H9 (cell line): ENCODE data around the gene PPP2R5E. TPM values are rescaled to one million over a fixed set of nuclear protein-coding genes. Genes with fewer than 3 reads are reported as not detected.

Experiments used
- DNase-seq: peaks from one replicate; pipeline ENCODE4 v3.0.0-alpha.2; 2017
- H2AFZ ChIP-seq: one replicate; pipeline ENCODE4 v1.6.1; 2013; ENCODE audit warnings: mild to moderate bottlenecking, low read length, control low read depth, moderate library complexity
- H2AK5ac ChIP-seq: 2 replicates; pipeline ENCODE4 v1.6.1; 2013; ENCODE audit warnings: low read length, control low read depth, mixed read lengths; ENCODE audit not compliant: insufficient read length
- H2BK120ac ChIP-seq: one replicate; pipeline ENCODE4 v1.6.1; 2013; ENCODE audit warnings: low read depth, mild to moderate bottlenecking, low read length, control low read depth, inconsistent platforms; ENCODE audit not compliant: poor library complexity, severe bottlenecking
- H2BK12ac ChIP-seq: 2 replicates; pipeline ENCODE4 v1.6.1; 2013; ENCODE audit warnings: low read length, control low read depth, mixed read lengths, low read depth; ENCODE audit not compliant: insufficient read length
- H2BK15ac ChIP-seq: 2 replicates; pipeline ENCODE4 v1.6.1; 2013; ENCODE audit warnings: low read depth, low read length, control low read depth
- H2BK20ac ChIP-seq: one replicate; pipeline ENCODE4 v1.6.1; 2013; ENCODE audit warnings: low read depth, mild to moderate bottlenecking, low read length, control low read depth, inconsistent platforms; ENCODE audit not compliant: poor library complexity, severe bottlenecking
- H2BK5ac ChIP-seq: 2 replicates; pipeline ENCODE4 v1.6.1; 2013; ENCODE audit warnings: low read length, control low read depth, mixed read lengths; ENCODE audit not compliant: insufficient read length
- H3K14ac ChIP-seq: 2 replicates; pipeline ENCODE4 v1.6.1; 2013; ENCODE audit warnings: low read length, control low read depth; ENCODE audit not compliant: insufficient read depth
- H3K18ac ChIP-seq: 2 replicates; pipeline ENCODE4 v1.6.1; 2013; ENCODE audit warnings: low read depth, mild to moderate bottlenecking, mixed read lengths, low read length, control low read depth; ENCODE audit not compliant: insufficient read length
- H3K23ac ChIP-seq: 2 replicates; pipeline ENCODE4 v1.6.1; 2013; ENCODE audit warnings: low read length, control low read depth, mixed read lengths, low read depth; ENCODE audit not compliant: insufficient read length
- H3K23me2 ChIP-seq: 2 replicates; pipeline ENCODE4 v1.6.1; 2013; ENCODE audit warnings: low read depth, mild to moderate bottlenecking, mixed read lengths, low read length, control low read depth; ENCODE audit not compliant: insufficient read length, poor library complexity, severe bottlenecking
- H3K27ac ChIP-seq: 2 replicates; pipeline ENCODE4 v1.5.1; 2013; ENCODE audit warnings: low read length, control low read depth, mixed read lengths, low read depth; ENCODE audit not compliant: insufficient read length
- H3K27me3 ChIP-seq: 2 replicates; pipeline ENCODE4 v1.6.1; 2013; ENCODE audit warnings: low read length, control low read depth, inconsistent platforms; ENCODE audit not compliant: insufficient read depth
- H3K4ac ChIP-seq: 2 replicates; pipeline ENCODE4 v1.6.1; 2013; ENCODE audit warnings: low read depth, mild to moderate bottlenecking, control low read depth, inconsistent platforms, low read length, moderate library complexity
- H3K4me1 ChIP-seq: 2 replicates; pipeline ENCODE4 v1.6.1; 2013; ENCODE audit warnings: low read length, control low read depth, inconsistent platforms; ENCODE audit not compliant: insufficient read depth
- H3K4me2 ChIP-seq: 2 replicates; pipeline ENCODE4 v1.6.1; 2013; ENCODE audit warnings: low read length, control low read depth, mixed read lengths; ENCODE audit not compliant: insufficient read length, insufficient read depth
- H3K56ac ChIP-seq: 2 replicates; pipeline ENCODE4 v1.6.1; 2013; ENCODE audit warnings: low read depth, mild to moderate bottlenecking, mixed read lengths, low read length, control low read depth; ENCODE audit not compliant: insufficient read length
- H3K79me1 ChIP-seq: 2 replicates; pipeline ENCODE4 v1.6.1; 2013; ENCODE audit warnings: low read depth, mild to moderate bottlenecking, moderate library complexity, low read length, control low read depth, inconsistent platforms; ENCODE audit not compliant: insufficient read depth, poor library complexity, severe bottlenecking
- H3K79me2 ChIP-seq: 2 replicates; pipeline ENCODE4 v1.6.1; 2013; ENCODE audit warnings: low read length, control low read depth, inconsistent platforms; ENCODE audit not compliant: insufficient read depth
- H3K9ac ChIP-seq: 2 replicates; pipeline ENCODE4 v1.6.1; 2013; ENCODE audit warnings: low read length, control low read depth, mixed read lengths; ENCODE audit not compliant: insufficient read length; ENCODE audit errors: extremely low read depth
- H3K9me3 ChIP-seq: one replicate; pipeline ENCODE4 v1.6.1; 2013; ENCODE audit warnings: low read depth, low read length, inconsistent platforms; ENCODE audit not compliant: control insufficient read depth
- H3T11ph ChIP-seq: one replicate; pipeline ENCODE4 v1.6.1; 2013; ENCODE audit warnings: mild to moderate bottlenecking, low read length, control low read depth, inconsistent platforms
- H4K20me1 ChIP-seq: one replicate; pipeline ENCODE4 v1.6.1; 2013; ENCODE audit not compliant: control insufficient read depth, insufficient read length, insufficient read depth
- H4K5ac ChIP-seq: 2 replicates; pipeline ENCODE4 v1.6.1; 2013; ENCODE audit warnings: low read depth, mild to moderate bottlenecking, mixed read lengths, low read length, control low read depth; ENCODE audit not compliant: insufficient read length
- H4K8ac ChIP-seq: replicated peaks from 2 replicates; pipeline ENCODE4 v1.6.1; 2013; ENCODE audit warnings: low read length, control low read depth, mixed read lengths, low read depth; ENCODE audit not compliant: insufficient read length
- H4K91ac ChIP-seq: 2 replicates; pipeline ENCODE4 v1.6.1; 2013; ENCODE audit warnings: low read depth, mild to moderate bottlenecking, moderate library complexity, mixed read lengths, low read length, control low read depth; ENCODE audit not compliant: insufficient read length
- H3K27ac Mint-ChIP-seq, 3 experiments: 2 replicates in 2 of 3; 3 replicates in 1 of 3; pipeline ENCODE4 v1.8.0; 2020 to 2021; ENCODE audit warnings: mixed read lengths in 3 of 3, mild to moderate bottlenecking in 1 of 3, moderate library complexity in 1 of 3
- H3K27me3 Mint-ChIP-seq: 2 replicates; pipeline ENCODE4 v1.8.0; 2021; ENCODE audit warnings: low read depth, mild to moderate bottlenecking, moderate library complexity, mixed read lengths
- H3K36me3 Mint-ChIP-seq, 3 experiments: 2 replicates in 2 of 3; 3 replicates in 1 of 3; pipeline ENCODE4 v1.8.0; 2020 to 2021; ENCODE audit warnings: low read depth in 3 of 3, mixed read lengths in 3 of 3; ENCODE audit not compliant: insufficient read depth in 1 of 3
- H3K4me1 Mint-ChIP-seq, 2 experiments: 2 replicates each; pipeline ENCODE4 v1.8.0; 2020; ENCODE audit warnings: mixed read lengths in 2 of 2
- H3K4me3 Mint-ChIP-seq, 2 experiments: 2 replicates in 1 of 2; 3 replicates in 1 of 2; pipeline ENCODE4 v1.8.0; 2020 to 2021; ENCODE audit warnings: mild to moderate bottlenecking in 2 of 2, mixed read lengths in 2 of 2, moderate library complexity in 1 of 2
- H3K9me3 Mint-ChIP-seq, 2 experiments: 2 replicates in 1 of 2; 3 replicates in 1 of 2; pipeline ENCODE4 v1.8.0; 2020; ENCODE audit warnings: mild to moderate bottlenecking in 2 of 2, mixed read lengths in 2 of 2, moderate library complexity in 1 of 2
- CTCF ChIP-seq: fragments of 200-600 bp; sonication (generic); conservative IDR thresholded peaks from 3 replicates; pipeline ENCODE4 v1.8.0; 2021; ENCODE audit warnings: antibody characterized with exemption, mild to moderate bottlenecking
- WGBS: extraction: QIAGEN DNeasy Blood & Tissue Kit; methylation state at CpG from one replicate; pipeline ENCODE4 v1.1.7; 2013; ENCODE audit warnings: missing lambda C conversion rate, low lambda C conversion rate, mixed read lengths; ENCODE audit not compliant: insufficient read length; ENCODE audit errors: extremely low coverage; 5-methylcytosine and 5-hydroxymethylcytosine counted together
- total RNA-seq: library from RNA; stranded (reverse); gene quantifications from 2 replicates; pipeline ENCODE4 v1.2.1, GENCODE V29; 2021

Gene PPP2R5E
- total RNA-seq, 1 experiment from 2014 or later: 65.8 TPM

- Mint-ChIP-seq H3K4me1 (peaks cover 19% of the 10 kb centered on the region in 2 experiments), H3K4me3 (peak overlapping the region; percentile 82 to 92), H3K27ac (no peak overlapping the region), H3K9me3 (no peaks in the 10 kb centered on the region), H3K36me3 (peaks cover 4 to 7% (median 6%) of the 10 kb centered on the region in 3 experiments; a peak in 6 of 7 replicates), H3K27me3 (no peaks in the 10 kb centered on the region)
- Histone ChIP-seq H2BK12ac (no peak overlapping the region), H4K8ac (no peak overlapping the region), H3K27ac (no peak overlapping the region), H3K56ac (no peak overlapping the region), H3K79me2 (peaks cover 10% of the 10 kb centered on the region; the same call in 1 of the 2 replicates), H3K9me3 (no peaks in the 10 kb centered on the region), H3K4me1 (0 out of 2 replicates have a peak, but pooled peaks cover 4% of the 10 kb centered on the region), H3K27me3 (no peaks in the 10 kb centered on the region), H2BK5ac (no peak overlapping the region), H3K23ac (no peak overlapping the region), H3K23me2 (peaks cover 5% of the 10 kb centered on the region), H3K9ac (no peak overlapping the region), H2BK15ac (no peak overlapping the region), H2BK20ac (no peak overlapping the region), H2BK120ac (no peak overlapping the region), H3K79me1 (peaks cover 3% of the 10 kb centered on the region), H3K4me2 (no peak overlapping the region), H4K5ac (no peak overlapping the region), H3K14ac (no peak overlapping the region), H3K4ac (no peak overlapping the region), H3T11ph (no peak overlapping the region), H3K18ac (no peak overlapping the region), H2AK5ac (no peak overlapping the region), H4K20me1 (no peaks in the 10 kb centered on the region), H2AFZ (no peak overlapping the region), H4K91ac (no peak overlapping the region)
- DNase-seq: no peak
- peak; percentile 40; the same call in 2 of the 3 replicates for TF ChIP-seq CTCF
- no CpG with 5 or more reads among the region's 6 CpGs for WGBS
Observed at GRCh38 chr14:63544591-63545299, 1.6 kb upstream of the PPP2R5E start.
